ENCODE measurements around the gene OTOG. TPM values are rescaled to one million over a fixed set of nuclear protein-coding genes. Genes with fewer than 3 reads are reported as not detected.

OTOG gene
- total and polyA plus RNA-seq, 2 donors (not counting 1 experiment from before 2014, with no cell fraction given): not detected

DNA sequence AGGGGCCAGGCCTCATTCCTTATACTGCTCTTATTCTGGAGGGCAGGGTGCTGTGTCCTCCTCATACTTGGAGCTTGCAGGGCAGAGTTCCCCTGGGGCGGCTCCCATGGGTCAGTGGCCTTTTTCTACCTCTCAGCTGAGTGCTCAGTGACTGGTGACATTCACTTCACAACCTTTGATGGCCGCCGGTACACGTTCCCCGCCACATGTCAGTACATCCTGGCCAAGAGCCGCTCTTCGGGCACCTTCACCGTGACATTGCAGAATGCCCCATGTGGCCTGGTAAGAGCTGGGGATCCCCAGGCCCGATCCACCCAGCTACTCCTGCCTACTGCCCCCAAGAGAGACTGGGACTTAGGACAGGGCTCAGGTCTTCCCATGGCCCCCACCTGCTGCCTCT, 14.5 kb downstream of the OTOG start:
- H4K20me1 ChIP-seq (ENCODE audit: control insufficient read depth, insufficient read depth, low read length, poor library complexity, severe bottlenecking): no peaks in the 10 kb centered on the region
- DNase-seq (no peak), ATAC-seq (ENCODE audit: low read depth) (no peak)
- no peaks in the 10 kb centered on the region for H3K36me3 ChIP-seq (replicated peaks in 1 of 2; ENCODE audit: control extremely low read depth in 1 of 2, control insufficient read depth in 1 of 2, extremely low read depth in 1 of 2, insufficient read depth in 2 of 2, low read length in 1 of 2)
- no peak overlapping the region for H2AFZ ChIP-seq (ENCODE audit: insufficient read depth, low read depth, low read length, poor library complexity, severe bottlenecking)
- 87% methylated on average over 9 of the region's 9 CpGs for WGBS (ENCODE audit: insufficient coverage)
- no peaks in the 10 kb centered on the region for H3K9me3 Mint-ChIP-seq (ENCODE audit: insufficient read depth)
- no peaks in the 10 kb centered on the region for H3K4me1 Mint-ChIP-seq
- H3K4me3 ChIP-seq (ENCODE audit: control extremely low read depth in 1 of 5, extremely low read depth in 1 of 5, insufficient read depth in 1 of 5, low read depth in 2 of 5, low read length in 4 of 5): no peak overlapping the region
- no peaks in the 10 kb centered on the region for H3K27me3 ChIP-seq (replicated peaks in 1 of 4; ENCODE audit: control extremely low read depth in 1 of 4, control insufficient read depth in 3 of 4, insufficient read depth in 4 of 4, low read length in 3 of 4)
- peaks cover 15% of the 10 kb centered on the region for H3K27me3 Mint-ChIP-seq
- H3K79me2 ChIP-seq (ENCODE audit: control insufficient read depth, insufficient read depth, low read length): no peaks in the 10 kb centered on the region
- H3K4me2 ChIP-seq (replicated peaks; ENCODE audit: low read depth, low read length, poor library complexity, severe bottlenecking): no peak overlapping the region
- H3K27ac ChIP-seq (ENCODE audit: low read length in 2 of 2): no peak overlapping the region
- ChIA-PET POLR2A (no interaction called here), CTCF (no interaction called here)
- intact Hi-C loops (cut with micrococcal nuclease): loop anchor here (10.0 kb wide), 1 partner anchor 63 kb away; no protein-coding TSS in a partner anchor
- H3K4me3 Mint-ChIP-seq: no peak overlapping the region
- H3K4me1 ChIP-seq (ENCODE audit: control insufficient read depth in 2 of 2, insufficient read depth in 2 of 2, low read length in 2 of 2): no peaks in the 10 kb centered on the region
- no peaks in the 10 kb centered on the region for H3K9me3 ChIP-seq (ENCODE audit: control extremely low read depth in 1 of 3, control insufficient read depth in 2 of 3, insufficient read depth in 1 of 3, low read length in 2 of 3)
- H3K27ac Mint-ChIP-seq: no peak overlapping the region
- TF ChIP-seq EZH2 (IDR thresholded peaks at IDR 0.05; ENCODE audit: borderline replicate concordance, insufficient read depth, low read depth, low read length, poor library complexity, severe bottlenecking): no peak
- TF ChIP-seq CTCF (IDR thresholded peaks at IDR 0.05): no peak
- no peak overlapping the region for H3K9ac ChIP-seq (ENCODE audit: low read length)

DNA sequence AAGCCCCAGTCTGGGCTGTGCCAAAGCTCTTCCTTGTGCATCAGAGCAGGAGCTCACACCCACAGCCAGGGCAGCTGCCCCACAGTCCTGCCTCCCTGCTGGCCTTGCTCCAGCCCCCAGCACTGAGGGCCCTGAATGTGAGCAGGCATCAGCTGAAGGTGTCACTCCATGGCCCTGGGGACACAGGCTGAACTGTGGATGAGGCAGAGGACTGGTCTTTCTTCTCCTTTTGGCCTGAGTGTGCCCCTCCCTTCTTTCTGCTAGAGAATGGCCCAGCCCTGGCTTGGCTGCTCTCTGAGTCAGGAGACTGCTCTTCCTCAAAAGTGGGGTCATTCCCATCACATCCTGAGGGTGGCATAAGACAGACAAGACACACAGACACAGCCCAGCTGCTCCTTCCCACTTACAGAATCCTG, 16.2 kb downstream of the OTOG start:
- no peak overlapping the region for H3K9ac ChIP-seq (ENCODE audit: low read length)
- no peak for TF ChIP-seq CTCF (IDR thresholded peaks at IDR 0.05)
- TF ChIP-seq EZH2 (IDR thresholded peaks at IDR 0.05; ENCODE audit: borderline replicate concordance, insufficient read depth, low read depth, low read length, poor library complexity, severe bottlenecking): no peak
- no peak overlapping the region for H3K4me2 ChIP-seq (replicated peaks; ENCODE audit: low read depth, low read length, poor library complexity, severe bottlenecking)
- H3K79me2 ChIP-seq (ENCODE audit: control insufficient read depth, insufficient read depth, low read length): no peaks in the 10 kb centered on the region
- no peaks in the 10 kb centered on the region for H3K4me1 Mint-ChIP-seq
- ChIA-PET CTCF (no interaction called here), POLR2A (no interaction called here)
- H3K27me3 Mint-ChIP-seq: peaks cover 4% of the 10 kb centered on the region
- H3K27me3 ChIP-seq (replicated peaks in 1 of 4; ENCODE audit: control extremely low read depth in 1 of 4, control insufficient read depth in 3 of 4, insufficient read depth in 4 of 4, low read length in 3 of 4): no peaks in the 10 kb centered on the region
- H3K4me3 ChIP-seq (ENCODE audit: control extremely low read depth in 1 of 5, extremely low read depth in 1 of 5, insufficient read depth in 1 of 5, low read depth in 2 of 5, low read length in 4 of 5): no peak overlapping the region
- H4K20me1 ChIP-seq (ENCODE audit: control insufficient read depth, insufficient read depth, low read length, poor library complexity, severe bottlenecking): no peaks in the 10 kb centered on the region
- intact Hi-C loops (cut with micrococcal nuclease): loop anchor here (10.0 kb wide), 1 partner anchor 62 kb away; no protein-coding TSS in a partner anchor
- no peak overlapping the region for H3K27ac ChIP-seq (ENCODE audit: low read length in 2 of 2)
- DNase-seq: no peak
- no peaks in the 10 kb centered on the region for H3K4me1 ChIP-seq (ENCODE audit: control insufficient read depth in 2 of 2, insufficient read depth in 2 of 2, low read length in 2 of 2)
- H3K27ac Mint-ChIP-seq: no peak overlapping the region
- no peaks in the 10 kb centered on the region for H3K9me3 ChIP-seq (ENCODE audit: control extremely low read depth in 1 of 3, control insufficient read depth in 2 of 3, insufficient read depth in 1 of 3, low read length in 2 of 3)
- H2AFZ ChIP-seq (ENCODE audit: insufficient read depth, low read depth, low read length, poor library complexity, severe bottlenecking): no peak overlapping the region
- H3K36me3 ChIP-seq (replicated peaks in 1 of 2; ENCODE audit: control extremely low read depth in 1 of 2, control insufficient read depth in 1 of 2, extremely low read depth in 1 of 2, insufficient read depth in 2 of 2, low read length in 1 of 2): no peaks in the 10 kb centered on the region
- no peak overlapping the region for H3K4me3 Mint-ChIP-seq
- H3K9me3 Mint-ChIP-seq (ENCODE audit: insufficient read depth): no peaks in the 10 kb centered on the region
- ATAC-seq (ENCODE audit: low read depth): no peak
